Stimulated activated CD4-positive, alpha-beta T cell treated with anti-CD3 and anti-CD28 coated beads, TNF-alpha, amount 100 ng/mL, for 48 hours (primary cell): Measurements from ENCODE around the gene SERPINA1.

Source experiments
- DNase-seq, 3 donors: peaks; one replicate each; pipeline ENCODE4 v3.0.0-alpha.2; 2020; ENCODE audit warnings: low read depth in 3 of 3

Gene SERPINA1

DNA sequence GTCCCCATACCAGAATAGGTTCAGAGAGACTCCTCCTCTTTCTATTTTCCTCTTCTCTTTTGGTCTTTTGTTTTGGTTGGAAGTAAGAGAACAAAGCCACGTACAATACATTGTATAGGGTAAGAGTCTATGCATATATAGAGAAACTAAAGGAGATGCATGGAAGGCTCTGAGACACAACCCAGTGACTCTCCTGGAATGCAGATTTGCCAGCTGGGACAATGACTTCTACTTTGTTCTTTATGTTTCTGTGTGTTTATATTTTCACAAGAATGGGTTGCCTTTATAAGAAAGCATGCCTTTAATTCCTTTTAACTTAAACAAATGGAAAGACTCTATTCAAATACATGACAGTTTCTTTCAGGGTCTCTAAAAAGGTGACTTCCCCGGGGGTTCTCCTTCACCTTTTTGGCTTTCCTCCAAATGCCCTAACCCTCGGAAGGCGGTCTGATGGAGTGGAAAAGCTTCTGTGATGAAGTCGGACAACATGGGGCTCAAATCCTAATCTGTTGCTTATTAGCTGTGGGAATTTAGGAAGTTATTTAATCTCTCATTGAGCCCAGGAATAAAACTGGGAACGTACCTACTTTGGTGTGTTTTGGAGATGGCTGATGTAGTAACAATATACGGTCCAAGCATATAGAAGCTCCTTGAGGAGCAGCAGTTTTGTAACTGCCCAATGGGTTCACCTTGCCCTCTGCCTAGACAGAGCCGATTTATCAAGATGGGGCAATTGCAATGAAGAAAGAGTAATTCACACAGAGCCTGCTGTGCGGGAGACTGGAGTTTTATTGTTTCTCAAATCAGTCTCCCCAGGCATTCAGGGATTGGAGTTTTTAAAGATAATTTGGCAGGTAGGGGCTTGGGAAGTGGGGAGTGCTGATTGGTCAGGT, 9.1 kb upstream of the SERPINA1 start:
- no peak for DNase-seq

DNA sequence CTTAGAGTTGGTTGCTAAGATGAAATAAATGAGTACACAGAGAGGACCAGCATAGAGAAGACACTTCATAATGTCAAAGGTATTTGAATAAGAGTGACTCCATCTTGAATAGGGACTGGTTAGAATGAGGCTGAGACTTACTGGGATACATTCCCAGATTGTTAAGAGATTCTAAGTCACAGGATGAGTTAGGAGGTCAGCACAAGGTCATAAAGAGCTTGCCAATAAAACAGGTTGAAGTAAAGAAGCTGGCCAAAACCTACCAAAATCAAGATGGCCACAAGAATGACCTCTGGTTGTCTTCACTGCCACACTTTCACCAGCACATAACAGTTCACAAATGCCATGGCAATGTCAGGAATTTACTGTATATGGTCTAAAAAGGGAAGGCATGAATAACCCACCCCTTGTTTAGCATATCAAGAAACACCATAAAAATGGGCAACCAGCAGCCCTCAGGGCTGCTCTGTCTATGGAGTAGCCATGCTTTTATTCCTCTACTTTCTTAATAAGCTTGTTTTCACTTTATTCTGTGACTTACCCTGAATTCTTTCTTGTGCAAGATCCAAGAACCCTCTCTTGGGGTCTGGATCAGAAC, 8.3 kb upstream of the SERPINA1 start:
- no peak for DNase-seq

DNA sequence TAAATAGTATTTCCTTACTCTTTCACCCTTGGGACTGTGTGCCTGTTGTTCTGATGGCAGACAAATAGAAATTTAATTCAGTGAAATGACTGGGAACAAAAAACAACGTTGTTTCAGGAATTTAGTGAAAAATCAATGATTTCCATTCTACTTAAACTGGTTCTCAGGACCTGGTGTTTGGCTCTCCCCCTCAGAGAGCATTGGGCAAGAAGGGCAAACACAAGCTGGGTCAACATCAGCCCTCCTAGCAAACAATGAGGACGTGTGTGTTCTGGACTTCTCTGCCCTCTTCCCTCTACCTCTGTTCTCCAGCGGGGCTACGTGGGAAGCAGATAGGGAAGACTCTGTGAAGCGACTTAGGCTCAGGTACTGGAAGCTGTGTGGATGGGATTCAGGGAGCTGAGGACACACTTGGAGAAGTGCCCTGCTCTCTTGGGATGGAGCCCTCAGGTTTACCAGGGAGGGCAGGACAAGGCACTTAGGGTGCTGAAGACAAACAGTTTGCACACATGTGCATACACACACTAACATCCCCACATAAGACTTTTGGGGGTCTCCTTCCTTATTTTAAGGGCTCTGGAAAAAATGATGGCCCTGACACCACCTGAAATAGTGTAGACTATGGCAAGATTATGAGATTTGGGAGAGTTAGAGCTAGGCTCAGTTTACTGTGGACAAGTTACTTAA, 7.6 kb upstream of the SERPINA1 start:
- no peak for DNase-seq

DNA sequence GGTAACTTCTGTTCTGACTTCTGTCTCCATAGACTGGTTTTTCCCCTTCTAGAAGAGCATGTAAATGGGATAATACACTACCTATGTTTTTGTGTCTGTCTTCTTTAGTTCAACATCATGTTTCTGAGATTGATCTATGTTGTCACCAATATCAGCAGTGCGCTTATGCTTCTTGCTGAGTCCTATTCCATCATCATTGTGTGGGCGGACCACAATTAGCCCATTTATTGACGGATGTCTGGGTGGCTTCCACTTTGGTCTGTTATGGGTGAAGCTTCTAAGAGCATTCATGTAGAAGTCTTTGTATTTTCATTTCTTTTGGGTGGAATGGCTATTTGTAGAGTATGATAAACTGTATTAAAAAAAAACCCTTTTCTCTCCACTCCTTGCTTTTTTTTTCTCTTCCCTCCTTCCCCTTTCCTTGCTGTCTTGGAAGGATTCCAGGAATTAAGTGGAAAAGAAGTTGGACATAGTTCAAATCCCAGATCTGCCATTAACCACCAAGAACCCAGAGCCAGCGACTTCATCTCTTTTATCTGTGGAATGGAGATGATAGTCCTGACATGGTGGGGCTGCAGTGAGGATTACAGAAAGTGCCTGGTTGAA, 7.0 kb upstream of the SERPINA1 start:
- DNase-seq, result no peak

DNA sequence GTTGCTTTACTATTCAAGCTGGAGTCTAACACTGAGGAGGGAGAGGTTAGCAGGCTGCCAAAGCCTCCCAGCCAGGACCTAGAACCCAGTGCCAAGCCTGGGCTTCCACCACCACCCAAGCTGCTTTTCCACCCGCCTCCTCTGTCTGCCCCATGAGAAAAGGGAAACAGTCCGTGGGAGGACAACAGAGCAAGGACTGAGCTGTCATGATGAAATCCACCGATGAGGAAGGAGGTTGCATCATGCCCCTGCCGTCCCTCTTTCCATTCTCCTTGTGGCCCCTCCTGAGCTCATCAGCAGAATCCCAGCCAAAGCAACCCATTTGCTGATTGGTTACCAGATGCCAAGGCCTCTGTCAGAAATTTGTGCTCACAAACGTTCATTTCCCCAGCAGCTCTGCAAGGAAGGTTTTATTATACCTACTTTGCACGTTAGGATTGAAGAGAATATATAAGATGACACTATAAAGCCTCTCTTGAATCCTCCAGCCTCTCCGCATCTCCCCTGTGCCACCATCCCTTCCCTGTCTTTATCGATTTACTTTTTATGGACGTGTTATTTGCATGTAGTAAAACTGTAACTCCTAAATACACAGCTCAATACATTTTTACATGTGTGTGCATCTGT, 6.3 kb upstream of the SERPINA1 start:
- DNase-seq, result peak in 1 of 3 donors; percentile 29

DNA sequence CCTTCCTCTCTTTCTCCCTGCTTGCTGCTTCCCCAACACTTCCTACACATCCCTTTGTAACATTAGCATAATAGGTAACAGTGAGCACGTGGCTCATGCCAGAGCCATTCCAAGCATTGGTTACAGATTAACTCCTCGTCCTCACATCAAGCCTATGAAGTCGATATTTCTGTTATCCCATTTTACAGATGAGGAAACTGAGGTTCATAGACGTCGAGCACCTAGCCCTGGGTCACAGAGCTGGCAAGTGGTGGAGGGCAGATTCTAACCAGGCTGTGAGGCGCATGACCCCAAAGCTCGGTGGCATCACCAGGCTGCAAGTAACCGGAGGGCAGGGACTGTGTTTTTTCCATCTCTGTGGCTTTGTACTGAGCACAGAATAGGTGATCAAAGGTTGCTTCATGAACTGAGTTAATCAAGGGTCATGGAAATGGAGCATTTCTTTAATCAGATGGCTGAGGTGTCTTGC, 5.7 kb upstream of the SERPINA1 start:
- no peak for DNase-seq

DNA sequence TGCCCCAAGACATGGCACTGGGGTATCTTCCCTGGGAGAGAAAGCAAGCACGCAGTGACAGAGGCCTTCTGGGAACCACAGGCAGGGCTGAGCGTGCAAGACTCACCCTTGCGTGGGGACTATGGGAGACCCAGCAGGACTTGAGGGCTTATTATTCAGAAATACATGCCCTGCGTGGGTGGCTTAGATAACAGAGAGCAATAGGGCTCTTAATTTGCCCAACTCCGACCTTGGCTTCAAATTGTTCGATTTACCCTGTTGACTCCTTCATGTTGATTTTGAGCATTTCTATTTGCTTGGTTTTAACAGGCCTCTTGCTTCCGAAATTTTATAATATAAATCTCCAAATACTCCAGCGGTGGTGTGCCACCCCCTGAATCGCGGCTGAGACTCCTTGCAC, 5.1 kb upstream of the SERPINA1 start:
- no peak for DNase-seq

DNA sequence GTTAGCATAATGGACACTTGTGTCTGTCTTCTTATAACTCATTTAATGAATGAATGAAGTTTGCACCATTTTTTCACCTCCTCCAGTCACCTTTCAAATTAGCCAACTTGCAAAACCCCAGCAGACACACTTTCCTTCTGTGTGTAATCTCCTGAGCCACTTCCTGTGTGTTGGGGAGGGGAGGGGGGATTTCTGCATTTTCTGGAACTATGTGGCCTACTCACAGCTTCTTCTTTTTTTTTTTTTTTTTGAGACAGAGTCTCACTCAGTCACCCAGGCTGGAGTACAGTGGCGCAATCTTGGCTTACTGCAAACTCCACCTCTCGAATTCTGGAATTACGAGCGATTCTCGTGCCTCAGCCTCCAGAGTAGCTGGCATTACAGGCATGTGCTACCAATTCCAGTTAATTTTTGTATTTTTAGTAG, 4.1 kb upstream of the SERPINA1 start:
- peak; percentile 13 to 26 (median 23) for DNase-seq

DNA sequence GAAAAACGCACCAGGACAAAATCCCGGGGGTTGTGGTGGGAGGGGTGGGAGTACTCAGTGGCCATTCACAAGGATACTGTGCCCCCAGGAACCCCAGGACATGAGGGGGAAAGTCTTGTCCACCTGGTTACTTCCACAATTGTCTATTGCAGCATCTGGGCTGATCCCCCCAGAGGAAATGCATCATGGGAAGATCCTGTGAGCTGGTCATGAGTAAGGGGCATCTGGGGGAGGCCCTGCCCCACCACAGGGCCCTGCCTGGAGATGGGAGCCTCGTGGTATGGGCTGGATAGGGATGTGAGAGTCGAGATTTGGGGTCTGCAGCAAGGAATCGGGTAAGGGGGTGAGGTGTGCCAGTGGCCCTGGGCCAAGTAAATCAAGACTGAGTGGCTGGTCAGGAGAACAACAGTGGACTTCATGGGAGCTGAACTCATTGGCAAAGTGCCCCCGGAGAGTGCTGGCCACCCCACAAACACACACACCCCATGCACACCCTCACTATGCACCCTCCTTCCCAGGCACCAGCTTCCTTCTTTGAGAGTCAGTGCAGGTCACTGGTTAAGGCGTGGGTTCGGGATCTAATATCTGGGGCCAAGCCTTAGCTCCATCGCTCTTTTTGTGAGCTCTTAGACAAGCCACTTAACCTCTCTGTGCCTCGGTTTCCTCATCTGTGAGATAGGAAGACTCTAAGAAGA, 3.0 kb upstream of the SERPINA1 start:
- DNase-seq, result no peak

DNA sequence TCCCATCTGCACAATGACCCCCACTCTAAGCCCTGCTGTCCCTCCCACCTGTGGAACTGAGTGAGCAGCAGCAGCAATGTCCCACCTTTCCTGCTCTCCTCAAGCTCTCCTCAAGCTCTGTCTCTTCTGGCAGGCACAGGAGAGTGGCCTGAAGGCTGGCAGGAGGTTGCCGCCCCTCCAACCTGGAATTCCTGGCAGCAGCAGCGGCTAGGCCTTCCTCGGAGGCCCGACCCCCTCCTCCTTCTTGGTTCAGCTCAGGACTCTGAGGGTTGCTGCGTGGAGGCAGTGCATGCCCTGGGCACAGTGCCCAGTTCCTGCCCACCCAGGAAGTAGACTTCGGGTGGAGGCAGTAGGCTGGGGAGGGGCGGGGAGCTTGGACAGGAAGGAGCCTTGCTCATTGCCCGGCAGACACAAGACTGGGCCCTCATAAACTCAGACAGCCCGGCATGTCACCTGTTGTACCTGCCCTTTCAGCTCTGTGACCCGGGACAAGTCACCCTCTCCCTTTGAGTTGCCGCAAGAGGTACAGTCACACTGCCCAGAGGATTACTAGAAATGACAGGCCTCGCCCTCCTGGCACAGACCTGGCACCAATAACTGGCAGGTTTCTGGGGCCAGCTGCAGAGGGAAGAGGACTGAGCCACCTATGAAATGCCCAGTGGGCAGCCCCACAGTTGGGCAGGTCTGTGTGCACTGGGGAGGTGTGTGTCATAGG, 2.1 kb upstream of the SERPINA1 start:
- DNase-seq, result no peak

DNA sequence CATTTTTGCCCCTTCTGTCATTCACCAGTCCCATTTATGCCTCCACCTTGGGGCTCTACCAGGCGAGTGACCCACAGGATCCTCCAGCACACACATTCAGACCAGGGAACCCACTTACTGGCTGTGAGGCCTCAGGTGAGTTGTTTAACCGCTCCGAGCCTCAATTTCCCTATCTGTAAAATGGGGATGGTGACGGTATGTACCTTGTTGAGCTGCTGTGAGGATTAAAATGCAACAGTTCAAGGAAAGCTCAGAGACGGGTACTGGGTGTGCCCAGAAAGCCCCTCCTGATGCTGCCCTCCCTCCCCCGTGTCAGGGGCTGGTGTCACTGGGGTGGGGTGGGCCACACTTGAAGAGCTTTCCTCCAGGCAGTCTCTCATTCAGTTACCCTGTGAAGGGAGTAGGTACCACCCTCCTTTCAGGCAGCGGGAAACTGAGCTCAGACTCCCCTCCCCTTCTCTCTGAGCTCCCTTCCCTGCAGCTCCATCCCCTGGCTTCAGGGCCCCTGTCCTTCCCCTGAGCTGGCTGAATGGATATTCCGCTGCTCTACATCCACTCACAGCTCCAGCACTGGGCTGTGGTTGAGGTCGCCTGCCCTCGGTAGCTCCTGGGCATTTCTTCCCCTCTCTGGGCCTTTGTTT, 1.4 kb upstream of the SERPINA1 start:
- no peak for DNase-seq

DNA sequence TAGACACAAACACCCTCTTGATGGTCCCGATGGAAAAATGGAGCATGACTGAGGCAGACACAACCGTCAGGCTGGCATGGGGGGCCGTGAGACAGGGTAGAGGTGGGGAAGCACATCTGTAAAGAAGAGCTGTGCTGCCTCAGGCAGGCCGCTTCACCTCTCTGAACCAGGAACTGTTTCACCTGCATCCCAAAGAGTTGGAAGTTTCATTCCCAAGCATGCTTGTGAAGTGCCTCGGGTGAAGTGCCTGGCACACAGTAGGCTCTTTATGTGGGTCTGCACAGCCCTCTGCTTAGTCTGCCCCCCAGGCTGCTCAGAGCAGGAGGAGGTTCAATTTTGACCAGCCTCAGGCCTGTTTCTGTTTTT, 685 bp upstream of the SERPINA1 start:
- DNase-seq, result no peak

DNA sequence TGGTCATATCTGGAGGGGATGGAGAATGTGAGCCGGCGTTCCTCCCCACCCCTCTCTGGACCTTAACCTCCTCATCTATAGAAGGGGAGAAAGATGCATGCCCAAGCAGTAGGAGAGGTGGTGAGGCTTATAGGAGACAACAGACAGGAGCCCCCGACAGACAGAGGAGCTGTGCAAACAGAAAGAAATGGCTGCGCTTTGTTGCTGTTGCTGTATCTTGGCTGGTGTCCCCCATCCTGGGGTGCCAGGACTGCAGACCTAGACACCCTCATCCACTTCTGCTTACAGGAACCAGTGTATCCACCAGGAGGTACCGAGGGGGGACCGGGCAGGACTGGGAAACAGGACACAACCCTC, 397 bp downstream of the SERPINA1 start:
- DNase-seq, result no peak

DNA sequence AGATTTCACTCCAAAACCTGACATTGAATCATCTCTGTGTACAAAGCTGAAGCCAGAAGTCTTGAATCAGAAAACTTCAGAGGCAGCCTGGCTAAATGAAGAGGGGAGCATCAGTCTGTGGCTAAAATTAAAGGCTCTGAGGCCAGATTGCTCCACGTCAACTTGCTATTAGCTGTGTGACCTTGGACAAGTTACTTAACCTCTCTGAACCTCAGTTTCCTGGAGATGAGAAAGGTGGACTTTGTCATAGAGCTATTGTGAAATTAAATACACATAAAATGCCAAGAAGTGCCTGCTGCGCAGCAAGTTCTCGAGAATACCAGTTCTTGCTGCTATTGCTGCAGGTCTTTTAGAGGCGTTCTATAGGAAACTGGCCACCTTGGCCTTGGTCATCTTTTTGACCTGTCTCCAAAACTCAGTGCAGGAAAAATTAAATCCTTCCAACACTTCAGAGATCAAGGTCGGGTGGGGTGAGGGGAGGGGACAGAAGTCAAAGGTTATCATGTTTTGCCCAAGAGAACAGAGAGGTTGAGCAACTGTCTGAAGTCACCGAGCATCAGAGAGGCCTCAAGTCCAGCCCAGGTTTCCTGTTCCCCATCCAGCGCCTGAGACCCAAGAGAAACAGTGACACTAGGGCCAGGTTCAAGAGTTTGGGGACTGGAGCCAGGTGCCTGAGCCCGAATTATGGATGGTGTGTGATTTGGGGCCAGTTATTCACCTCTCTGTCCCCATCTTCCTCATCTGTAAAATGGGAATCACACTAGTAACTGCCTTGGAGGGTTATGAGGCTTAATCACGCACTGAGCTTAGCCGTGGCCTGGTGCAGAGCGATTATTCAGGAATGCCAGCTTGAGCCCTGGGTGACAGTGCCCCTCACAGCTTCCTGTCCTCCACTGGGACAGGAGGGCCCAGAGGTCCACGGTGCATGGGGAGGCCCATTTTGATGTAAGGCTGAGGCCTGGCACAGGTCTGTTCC, 1.1 kb downstream of the SERPINA1 start:
- no peak for DNase-seq

DNA sequence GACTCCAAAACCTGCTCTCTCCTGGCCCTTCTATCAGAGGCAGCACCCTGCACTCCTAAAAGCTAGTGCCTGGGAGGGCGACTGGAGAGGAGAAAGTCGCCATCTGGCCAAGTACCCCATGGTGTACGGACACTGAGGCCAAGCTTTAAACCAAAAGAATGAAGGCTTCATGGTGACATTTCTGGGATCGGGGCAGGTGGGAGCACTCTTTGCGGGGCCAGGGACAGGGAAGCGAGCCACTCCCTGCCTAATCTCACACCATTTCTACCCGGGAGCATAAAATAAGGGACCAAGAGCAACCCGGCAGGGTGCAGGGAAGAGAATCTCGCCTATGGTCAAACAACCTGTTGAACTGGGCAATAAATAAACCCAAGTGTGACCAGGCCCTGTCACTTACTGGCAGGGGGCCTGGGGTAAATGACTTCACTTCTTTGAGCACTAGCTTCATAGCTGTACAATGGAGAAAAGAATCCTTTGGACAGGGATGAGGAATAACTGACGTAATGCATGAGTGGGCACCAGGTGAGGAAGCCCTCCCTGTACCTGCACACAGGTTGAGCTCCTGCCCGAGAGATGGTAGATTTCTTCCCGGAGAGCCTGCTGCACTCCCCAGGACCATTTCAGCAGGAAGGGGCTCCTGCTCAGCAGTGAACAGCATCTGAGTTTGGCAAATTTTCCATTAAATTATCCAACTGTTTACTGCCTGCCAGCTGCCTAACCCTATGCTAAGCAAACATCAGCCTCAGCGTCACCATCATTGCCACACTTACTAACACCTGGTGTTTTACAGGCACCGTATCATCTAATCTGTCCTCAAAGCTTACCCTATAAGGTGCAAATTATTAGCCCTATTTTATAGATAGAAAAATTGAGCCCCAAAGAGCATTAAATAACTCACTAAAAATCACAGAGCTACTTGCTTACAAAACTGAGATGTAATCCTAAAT, 2.0 kb downstream of the SERPINA1 start:
- no peak for DNase-seq

DNA sequence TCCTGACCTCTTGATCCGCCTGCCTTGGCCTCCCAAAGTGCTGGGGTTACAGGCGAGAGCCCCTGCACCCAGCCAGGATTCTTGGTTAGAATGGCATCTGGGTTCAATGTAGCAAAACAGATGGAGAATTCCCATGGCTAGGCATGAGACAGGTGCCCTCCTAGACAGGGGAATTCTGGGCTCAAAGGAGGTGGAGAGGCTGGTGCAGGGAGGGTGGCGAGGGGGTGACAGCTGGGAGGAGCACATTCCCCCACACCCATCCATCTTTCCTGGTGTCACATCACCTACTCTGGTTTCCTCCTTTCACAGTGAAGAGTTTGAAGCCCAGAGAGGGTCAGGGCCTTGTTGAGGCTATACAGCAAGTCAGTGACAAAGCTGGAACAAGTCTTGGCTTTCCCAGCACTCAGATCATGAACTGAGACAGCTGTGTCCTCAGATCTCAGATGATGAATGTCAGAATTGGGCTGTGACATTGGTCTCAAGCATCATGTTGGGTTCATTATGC, 2.8 kb downstream of the SERPINA1 start:
- DNase-seq, result no peak

DNA sequence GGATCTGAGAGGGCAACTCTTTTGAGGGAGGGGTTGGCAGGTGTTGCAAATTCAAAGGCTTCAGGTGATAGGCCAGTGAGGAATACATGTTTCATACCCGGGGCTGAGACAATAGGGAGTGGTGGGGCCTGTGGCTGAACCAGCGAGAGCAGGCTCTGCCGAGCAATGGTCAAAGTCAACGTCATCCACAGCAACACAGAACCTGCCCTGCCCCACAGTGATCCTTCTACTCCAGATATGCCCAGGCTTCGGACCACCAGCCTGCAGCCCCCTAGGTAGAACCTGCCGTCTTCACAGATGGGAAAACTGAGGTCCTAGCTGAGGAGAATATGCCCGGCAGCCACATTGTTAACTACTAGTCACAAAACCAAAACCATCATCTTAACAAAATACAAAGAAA, 4.1 kb downstream of the SERPINA1 start:
- DNase-seq, result no peak

DNA sequence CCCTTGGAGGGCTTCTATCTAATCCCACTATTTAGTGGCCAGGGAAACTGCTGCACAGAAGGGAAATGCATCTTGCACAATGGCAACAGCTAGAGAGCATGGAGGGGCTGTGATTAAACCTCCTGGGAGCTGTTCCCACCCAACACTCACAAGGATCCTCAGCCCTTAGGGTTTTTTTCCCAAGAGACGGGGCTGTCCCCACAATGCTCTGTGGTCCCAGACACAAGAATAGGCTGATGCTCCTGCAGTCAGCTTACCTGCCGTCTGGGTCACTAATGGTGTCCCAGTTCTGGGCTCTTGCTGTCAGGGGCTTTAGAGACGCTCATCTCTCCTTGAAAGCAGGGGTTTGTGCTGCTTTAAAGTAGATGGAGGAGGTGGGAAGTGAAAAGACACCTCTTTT, 4.6 kb downstream of the SERPINA1 start:
- DNase-seq, result no peak
